Brain microvascular endothelial cell (primary cell): Measurements from ENCODE around the gene CRIP3.
"Not testable (repeated sequence)": the region's sequence is repeated elsewhere in the genome, so short reads cannot be mapped to it uniquely, and the experiment has no call there.

ENCODE experiments used
- DNase-seq: peaks from one replicate; pipeline ENCODE4 v3.0.0-alpha.2; 2020
- H3K27ac ChIP-seq: fragments of 250-450 bp; sonication (Bioruptor Pico); 2 replicates; pipeline ENCODE4 v1.5.1; 2020; ENCODE audit warnings: mild to moderate bottlenecking, moderate library complexity
- H3K27me3 ChIP-seq: fragments of 250-450 bp; sonication (Bioruptor Pico); replicated peaks from 2 replicates; pipeline ENCODE4 v1.5.1; 2020; ENCODE audit warnings: mild to moderate bottlenecking
- H3K36me3 ChIP-seq: fragments of 250-450 bp; sonication (Bioruptor Pico); replicated peaks from 2 replicates; pipeline ENCODE4 v1.5.1; 2020; ENCODE audit warnings: mild to moderate bottlenecking
- H3K4me3 ChIP-seq: 2 replicates; pipeline ENCODE4 v1.5.1; 2011; ENCODE audit warnings: low read depth, mild to moderate bottlenecking, control low read depth, low read length, moderate library complexity
- CTCF ChIP-seq: IDR thresholded peaks from 2 replicates; pipeline ENCODE4 v1.5.1; 2011; ENCODE audit warnings: low read depth, mild to moderate bottlenecking, moderate library complexity, low read length, control low read depth, inconsistent platforms; ENCODE audit errors: missing control alignments
- in situ Hi-C: cut with HindIII; loops from 2 replicates; pipeline ENCODE4 v1.10.0; 2017; ENCODE audit warnings: low sequenced_read_pairs, low pct_ligation_motif_present

CRIP3 gene

GRCh38 chr6:43308101-43308989 lies at the start of gene CRIP3:
Gene CRIP3, minus strand, starts transcription at chr6:43308826. Its CDS starts 34 bp downstream, at chr6:43308792.
- no peak within 1 kb of the TSS for H3K27ac ChIP-seq
- peak; percentile 57 for TF ChIP-seq CTCF
- H3K36me3 ChIP-seq: no peaks in the 10 kb centered on the region
- H3K4me3 ChIP-seq: peak within 1 kb of the TSS; percentile 17
- in situ Hi-C loops: no loop called here
- peak; percentile 4 for DNase-seq
- H3K27me3 ChIP-seq: peaks cover 3% of the 10 kb centered on the region

- TF ChIP-seq CTCF: peak; percentile 52
- Histone ChIP-seq H3K27ac (no peak overlapping the region), H3K36me3 (peaks cover 23% of the 10 kb centered on the region), H3K27me3 (no peaks in the 10 kb centered on the region), H3K4me3 (no peak overlapping the region)
- no peak for DNase-seq
- in situ Hi-C loops: no loop called here
These were observed 47.4 kb upstream of the CRIP3 start for GRCh38 chr6:43355862-43356590.

GRCh38 chr6:43351951-43352350 lies 43.3 kb upstream of the CRIP3 start:
- DNase-seq, in situ Hi-C loops, H3K27me3 ChIP-seq, H3K27ac ChIP-seq, H3K4me3 ChIP-seq: not testable (repeated sequence)
- H3K36me3 ChIP-seq: peaks cover 25% of the 10 kb centered on the region

- H3K27ac ChIP-seq: no peak overlapping the region
These were observed 38.8 kb upstream of the CRIP3 start for GRCh38 chr6:43347444-43347843.

GRCh38 chr6:43347021-43347420 lies 38.4 kb upstream of the CRIP3 start:
- H3K27ac ChIP-seq: no peak overlapping the region
- no peak overlapping the region for H3K4me3 ChIP-seq
- no peak for TF ChIP-seq CTCF
- no peak for DNase-seq
- H3K27me3 ChIP-seq: no peaks in the 10 kb centered on the region
- H3K36me3 ChIP-seq: peaks cover 13% of the 10 kb centered on the region
- in situ Hi-C loops: no loop called here

More at GRCh38 chr6:43347444-43347843, 38.8 kb upstream of the CRIP3 start:
- no peak for TF ChIP-seq CTCF
- no peaks in the 10 kb centered on the region for H3K27me3 ChIP-seq
- peaks cover 12% of the 10 kb centered on the region for H3K36me3 ChIP-seq
- no peak overlapping the region for H3K4me3 ChIP-seq
- in situ Hi-C loops: no loop called here
- DNase-seq: no peak

- H3K27ac ChIP-seq, in situ Hi-C loops, H3K27me3 ChIP-seq, H3K4me3 ChIP-seq, DNase-seq: not testable (repeated sequence)
- peaks cover 17% of the 10 kb centered on the region for H3K36me3 ChIP-seq
These were observed 37.6 kb upstream of the CRIP3 start for GRCh38 chr6:43346243-43346642.
